GM18526 (cell line): ENCODE data around the gene ABLIM1.

Experiments used
- POLR2A ChIP-seq: IDR thresholded peaks from 3 replicates; pipeline ENCODE4 v1.6.1; 2011; ENCODE audit not compliant: insufficient read length; ENCODE audit errors: extremely low read depth

Gene ABLIM1

GRCh38 chr10:114398587-114399331 lies 259.3 kb downstream of the ABLIM1 start:
- no peak for TF ChIP-seq POLR2A

GRCh38 chr10:114397651-114398145 lies 260.4 kb downstream of the ABLIM1 start:
- TF ChIP-seq POLR2A, result no peak

GRCh38 chr10:114396464-114396863 lies 261.6 kb downstream of the ABLIM1 start:
- no peak for TF ChIP-seq POLR2A

GRCh38 chr10:114395366-114396022 lies 262.6 kb downstream of the ABLIM1 start:
- TF ChIP-seq POLR2A, result no peak

- TF ChIP-seq POLR2A, result no peak
Measured at GRCh38 chr10:114394531-114394930, 263.5 kb downstream of the ABLIM1 start.

GRCh38 chr10:114393886-114394285 lies 264.2 kb downstream of the ABLIM1 start:
- no peak for TF ChIP-seq POLR2A

- TF ChIP-seq POLR2A, result no peak
Measured at GRCh38 chr10:114393482-114393881, 264.6 kb downstream of the ABLIM1 start.

- no peak for TF ChIP-seq POLR2A
Measured at GRCh38 chr10:114392112-114392835, 265.8 kb downstream of the ABLIM1 start.

GRCh38 chr10:114391599-114391998 lies 266.5 kb downstream of the ABLIM1 start:
- TF ChIP-seq POLR2A, result no peak

- no peak for TF ChIP-seq POLR2A
Measured at GRCh38 chr10:114389426-114389825, 268.6 kb downstream of the ABLIM1 start.

- TF ChIP-seq POLR2A, result no peak
Measured at GRCh38 chr10:114388275-114388674, 269.8 kb downstream of the ABLIM1 start.

GRCh38 chr10:114387784-114388183 lies 270.3 kb downstream of the ABLIM1 start:
- no peak for TF ChIP-seq POLR2A

- TF ChIP-seq POLR2A, result no peak
Measured at GRCh38 chr10:114386452-114386851, 271.6 kb downstream of the ABLIM1 start.

- no peak for TF ChIP-seq POLR2A
Measured at GRCh38 chr10:114385557-114385956, 272.5 kb downstream of the ABLIM1 start.

- TF ChIP-seq POLR2A, result no peak
Measured at GRCh38 chr10:114384601-114385000, 273.5 kb downstream of the ABLIM1 start.

- TF ChIP-seq POLR2A, result no peak
Measured at GRCh38 chr10:114384181-114384580, 273.9 kb downstream of the ABLIM1 start.
